ENCODE measurements around the gene FAM169A. TPM values are rescaled to one million over a fixed set of nuclear protein-coding genes. Genes with fewer than 3 reads are reported as not detected.
"Not testable (repeated sequence)": the region's sequence is repeated elsewhere in the genome, so short reads cannot be mapped to it uniquely, and the experiment has no call there.

The FAM169A gene, protein sequence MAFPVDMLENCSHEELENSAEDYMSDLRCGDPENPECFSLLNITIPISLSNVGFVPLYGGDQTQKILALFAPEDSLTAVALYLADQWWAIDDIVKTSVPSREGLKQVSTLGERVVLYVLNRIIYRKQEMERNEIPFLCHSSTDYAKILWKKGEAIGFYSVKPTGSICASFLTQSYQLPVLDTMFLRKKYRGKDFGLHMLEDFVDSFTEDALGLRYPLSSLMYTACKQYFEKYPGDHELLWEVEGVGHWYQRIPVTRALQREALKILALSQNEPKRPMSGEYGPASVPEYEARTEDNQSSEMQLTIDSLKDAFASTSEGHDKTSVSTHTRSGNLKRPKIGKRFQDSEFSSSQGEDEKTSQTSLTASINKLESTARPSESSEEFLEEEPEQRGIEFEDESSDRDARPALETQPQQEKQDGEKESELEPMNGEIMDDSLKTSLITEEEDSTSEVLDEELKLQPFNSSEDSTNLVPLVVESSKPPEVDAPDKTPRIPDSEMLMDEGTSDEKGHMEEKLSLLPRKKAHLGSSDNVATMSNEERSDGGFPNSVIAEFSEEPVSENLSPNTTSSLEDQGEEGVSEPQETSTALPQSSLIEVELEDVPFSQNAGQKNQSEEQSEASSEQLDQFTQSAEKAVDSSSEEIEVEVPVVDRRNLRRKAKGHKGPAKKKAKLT
- polyA plus RNA-seq (2011; rRNA removed) (13.0 and 18.3 TPM in 2 replicates), polyA plus RNA-seq (2017; fragmentation: RNase III; extraction: RNeasy Plus Mini Kit Qiagen cat#74134 plus additional on column Dnase treatment) (5.8 to 7.9 TPM (median 7.5 TPM) in 3 replicates), polyA minus RNA-seq (2011; rRNA and poly(A)+ RNA removed) (9.8 and 11.5 TPM in 2 replicates)
- polyA plus RNA-seq (2012; cell fraction: cytosol; rRNA removed), result 1.9 and 2.6 TPM in 2 replicates
- 1.9 and 2.6 TPM in 2 replicates for polyA plus RNA-seq (2012; cell fraction: nucleus; rRNA removed)

DNA sequence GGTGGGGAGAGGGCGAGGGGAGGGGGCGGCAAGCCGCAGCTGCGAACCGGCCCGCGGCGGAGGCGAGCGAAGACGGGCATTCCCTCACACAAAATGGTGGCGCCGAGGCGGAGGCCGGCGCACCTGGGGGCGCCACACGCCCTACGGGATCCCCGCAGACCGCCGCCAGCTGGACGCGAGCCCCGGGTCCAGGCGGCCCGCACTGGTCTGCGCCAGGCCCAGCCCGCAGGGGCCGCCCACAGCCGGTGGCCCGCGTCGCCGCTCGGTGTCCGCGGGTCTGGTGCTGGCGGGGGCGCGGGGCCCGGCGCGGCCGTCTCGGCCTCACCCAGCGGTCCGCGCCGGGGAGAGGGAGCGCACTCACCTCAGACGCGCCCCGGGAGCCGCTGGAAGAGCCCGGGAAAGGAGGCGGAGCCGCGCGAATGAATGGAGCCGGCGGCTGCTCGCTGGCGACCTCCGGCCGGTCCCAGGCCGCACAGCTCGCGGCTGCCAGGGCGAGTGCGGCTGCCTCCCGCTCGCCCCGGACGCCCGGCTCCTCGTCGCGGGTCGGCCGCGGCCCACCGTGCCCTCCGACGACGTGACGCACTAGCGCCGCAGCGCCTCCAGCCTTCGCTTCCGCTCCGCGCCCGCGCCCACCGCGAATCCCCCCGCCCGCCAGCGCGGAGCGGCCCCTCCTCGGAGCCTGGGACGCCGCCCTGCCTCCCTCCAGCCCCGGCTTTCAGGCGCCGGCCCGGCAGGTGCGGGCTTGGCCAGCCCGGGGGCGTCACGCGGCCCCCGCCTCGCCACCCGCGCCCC lies at the start of gene FAM169A:
Gene FAM169A, minus strand, starts transcription at position 584 of the 792 bp plus-strand sequence. CDS start 24,711 bp downstream, outside the sequence.
- FAIRE-seq (no peak), DNase-seq (ENCODE audit: low read depth in 1 of 2, low spot score in 1 of 2) (peak; percentile 55 to 62), ATAC-seq (peak; percentile 87 to 88)
- Histone ChIP-seq H3K4me1 (peaks cover 5% of the 10 kb centered on the region; the same call in 1 of the 3 replicates), H3K4me3 (peak within 1 kb of the TSS; percentile 66), H3K4me2 (peak within 1 kb of the TSS; percentile 77), H3K27ac (peak within 1 kb of the TSS; percentile 82 to 93), H3K9me3 (no peaks in the 10 kb centered on the region)
- CTCF ChIA-PET, result interaction anchor here (0.5 to 1.8 kb wide), 8 partner anchors 10 to 240 kb away, joined by 3 to 6 read pairs (median 3); no protein-coding TSS in a partner anchor
- 0% methylated on average over 1 of the region's 119 CpGs for WGBS (ENCODE audit: missing lambda C conversion rate)
- POLR2A ChIA-PET, result interaction anchor here (1.0 kb wide), 1 partner anchor 17 kb away, joined by 4 read pairs; no protein-coding TSS in a partner anchor
- TF ChIP-seq, protein P1, sequence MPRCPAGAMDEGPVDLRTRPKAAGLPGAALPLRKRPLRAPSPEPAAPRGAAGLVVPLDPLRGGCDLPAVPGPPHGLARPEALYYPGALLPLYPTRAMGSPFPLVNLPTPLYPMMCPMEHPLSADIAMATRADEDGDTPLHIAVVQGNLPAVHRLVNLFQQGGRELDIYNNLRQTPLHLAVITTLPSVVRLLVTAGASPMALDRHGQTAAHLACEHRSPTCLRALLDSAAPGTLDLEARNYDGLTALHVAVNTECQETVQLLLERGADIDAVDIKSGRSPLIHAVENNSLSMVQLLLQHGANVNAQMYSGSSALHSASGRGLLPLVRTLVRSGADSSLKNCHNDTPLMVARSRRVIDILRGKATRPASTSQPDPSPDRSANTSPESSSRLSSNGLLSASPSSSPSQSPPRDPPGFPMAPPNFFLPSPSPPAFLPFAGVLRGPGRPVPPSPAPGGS (IDR thresholded peaks at IDR 0.05), result 0 out of 3 replicates have a peak, but pooled peaks have one; percentile 48
- TF ChIP-seq POLR2A (IDR thresholded peaks at IDR 0.05; ENCODE audit: low read length) (peak; percentile 66), PHF8 (IDR thresholded peaks at IDR 0.05; ENCODE audit: borderline replicate concordance, low read depth) (0 out of 2 replicates have a peak, but pooled peaks have one; percentile 31), SMC3 (IDR thresholded peaks at IDR 0.05) (0 out of 3 replicates have a peak, but pooled peaks have one; percentile 5), NR3C1 (IDR thresholded peaks at IDR 0.05) (no peak), CEBPB (IDR thresholded peaks at IDR 0.05) (no peak), JUN (IDR thresholded peaks at IDR 0.05) (peak in 1 of 2 experiments; percentile 60; a peak in 2 of 5 replicates)
- TF ChIP-seq, protein P2, sequence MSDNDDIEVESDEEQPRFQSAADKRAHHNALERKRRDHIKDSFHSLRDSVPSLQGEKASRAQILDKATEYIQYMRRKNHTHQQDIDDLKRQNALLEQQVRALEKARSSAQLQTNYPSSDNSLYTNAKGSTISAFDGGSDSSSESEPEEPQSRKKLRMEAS (IDR thresholded peaks at IDR 0.05), result peak; percentile 28
- TF ChIP-seq, protein P3, sequence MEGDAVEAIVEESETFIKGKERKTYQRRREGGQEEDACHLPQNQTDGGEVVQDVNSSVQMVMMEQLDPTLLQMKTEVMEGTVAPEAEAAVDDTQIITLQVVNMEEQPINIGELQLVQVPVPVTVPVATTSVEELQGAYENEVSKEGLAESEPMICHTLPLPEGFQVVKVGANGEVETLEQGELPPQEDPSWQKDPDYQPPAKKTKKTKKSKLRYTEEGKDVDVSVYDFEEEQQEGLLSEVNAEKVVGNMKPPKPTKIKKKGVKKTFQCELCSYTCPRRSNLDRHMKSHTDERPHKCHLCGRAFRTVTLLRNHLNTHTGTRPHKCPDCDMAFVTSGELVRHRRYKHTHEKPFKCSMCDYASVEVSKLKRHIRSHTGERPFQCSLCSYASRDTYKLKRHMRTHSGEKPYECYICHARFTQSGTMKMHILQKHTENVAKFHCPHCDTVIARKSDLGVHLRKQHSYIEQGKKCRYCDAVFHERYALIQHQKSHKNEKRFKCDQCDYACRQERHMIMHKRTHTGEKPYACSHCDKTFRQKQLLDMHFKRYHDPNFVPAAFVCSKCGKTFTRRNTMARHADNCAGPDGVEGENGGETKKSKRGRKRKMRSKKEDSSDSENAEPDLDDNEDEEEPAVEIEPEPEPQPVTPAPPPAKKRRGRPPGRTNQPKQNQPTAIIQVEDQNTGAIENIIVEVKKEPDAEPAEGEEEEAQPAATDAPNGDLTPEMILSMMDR (IDR thresholded peaks at IDR 0.05), result peak; percentile 33; the same call in 2 of the 3 replicates
- TF ChIP-seq, protein P4, sequence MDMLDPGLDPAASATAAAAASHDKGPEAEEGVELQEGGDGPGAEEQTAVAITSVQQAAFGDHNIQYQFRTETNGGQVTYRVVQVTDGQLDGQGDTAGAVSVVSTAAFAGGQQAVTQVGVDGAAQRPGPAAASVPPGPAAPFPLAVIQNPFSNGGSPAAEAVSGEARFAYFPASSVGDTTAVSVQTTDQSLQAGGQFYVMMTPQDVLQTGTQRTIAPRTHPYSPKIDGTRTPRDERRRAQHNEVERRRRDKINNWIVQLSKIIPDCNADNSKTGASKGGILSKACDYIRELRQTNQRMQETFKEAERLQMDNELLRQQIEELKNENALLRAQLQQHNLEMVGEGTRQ (IDR thresholded peaks at IDR 0.05), result no peak

DNA sequence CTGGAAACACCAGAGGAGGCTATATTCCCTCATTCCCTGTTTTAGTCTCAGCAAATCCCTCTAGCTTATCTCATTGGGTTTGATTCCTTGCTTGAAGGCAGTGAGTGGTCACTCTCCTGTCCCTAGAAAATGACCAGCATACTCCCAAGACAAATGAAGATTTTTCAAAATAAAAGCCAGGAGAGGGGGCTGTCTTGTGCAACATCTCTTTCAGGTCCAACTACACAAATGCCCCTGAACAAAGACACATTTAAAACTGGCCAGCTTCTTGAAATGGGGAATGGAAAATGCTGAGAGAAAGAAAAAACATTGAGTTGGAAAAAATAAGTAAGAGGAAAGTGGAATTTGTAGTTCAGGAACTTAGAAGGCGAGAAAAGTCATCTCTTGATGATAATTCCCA lies 49.3 kb upstream of the FAM169A start:
- Histone ChIP-seq H3K4me1 (peaks cover 17% of the 10 kb centered on the region), H3K27ac (no peak overlapping the region), H3K9me3 (peaks cover 15% of the 10 kb centered on the region; the same call in 2 of the 3 replicates), H3K4me3 (no peak overlapping the region), H3K4me2 (no peak overlapping the region)
- TF ChIP-seq POLR2AphosphoS2 (conservative IDR thresholded peaks at IDR 0.05; ENCODE audit: low read length), result no peak
- TF ChIP-seq FOXS1 (CRISPR knock-in tag; IDR thresholded peaks at IDR 0.05), result no peak
- TF ChIP-seq, protein P5, sequence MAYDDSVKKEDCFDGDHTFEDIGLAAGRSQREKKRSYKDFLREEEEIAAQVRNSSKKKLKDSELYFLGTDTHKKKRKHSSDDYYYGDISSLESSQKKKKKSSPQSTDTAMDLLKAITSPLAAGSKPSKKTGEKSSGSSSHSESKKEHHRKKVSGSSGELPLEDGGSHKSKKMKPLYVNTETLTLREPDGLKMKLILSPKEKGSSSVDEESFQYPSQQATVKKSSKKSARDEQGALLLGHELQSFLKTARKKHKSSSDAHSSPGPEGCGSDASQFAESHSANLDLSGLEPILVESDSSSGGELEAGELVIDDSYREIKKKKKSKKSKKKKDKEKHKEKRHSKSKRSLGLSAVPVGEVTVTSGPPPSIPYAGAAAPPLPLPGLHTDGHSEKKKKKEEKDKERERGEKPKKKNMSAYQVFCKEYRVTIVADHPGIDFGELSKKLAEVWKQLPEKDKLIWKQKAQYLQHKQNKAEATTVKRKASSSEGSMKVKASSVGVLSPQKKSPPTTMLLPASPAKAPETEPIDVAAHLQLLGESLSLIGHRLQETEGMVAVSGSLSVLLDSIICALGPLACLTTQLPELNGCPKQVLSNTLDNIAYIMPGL (CRISPR knock-in tag; IDR thresholded peaks at IDR 0.05; ENCODE audit: borderline replicate concordance), result no peak
- no peak for TF ChIP-seq SREBF2 (IDR thresholded peaks at IDR 0.05)
- TF ChIP-seq POLR2A (IDR thresholded peaks at IDR 0.05; ENCODE audit: low read length), result no peak
- TF ChIP-seq, protein P3 (IDR thresholded peaks at IDR 0.05), result no peak
- no peak for TF ChIP-seq HOXB13 (CRISPR knock-in tag; IDR thresholded peaks at IDR 0.05; ENCODE audit: low read depth)
- TF ChIP-seq CHD4 (IDR thresholded peaks at IDR 0.05; ENCODE audit: borderline replicate concordance), result no peak
- FAIRE-seq, result no peak
- no peak for ATAC-seq
- WGBS (ENCODE audit: missing lambda C conversion rate), result 94% methylated on average over 1 of the region's 1 CpG
- POLR2A ChIA-PET, result no interaction called here
- DNase-seq (ENCODE audit: low read depth in 1 of 2, low spot score in 1 of 2), result no peak
- CTCF ChIA-PET, result interaction anchor here (0.7 to 8.3 kb wide), 5 partner anchors 9 to 254 kb away, joined by 3 to 117 read pairs (median 4); no protein-coding TSS in a partner anchor

DNA sequence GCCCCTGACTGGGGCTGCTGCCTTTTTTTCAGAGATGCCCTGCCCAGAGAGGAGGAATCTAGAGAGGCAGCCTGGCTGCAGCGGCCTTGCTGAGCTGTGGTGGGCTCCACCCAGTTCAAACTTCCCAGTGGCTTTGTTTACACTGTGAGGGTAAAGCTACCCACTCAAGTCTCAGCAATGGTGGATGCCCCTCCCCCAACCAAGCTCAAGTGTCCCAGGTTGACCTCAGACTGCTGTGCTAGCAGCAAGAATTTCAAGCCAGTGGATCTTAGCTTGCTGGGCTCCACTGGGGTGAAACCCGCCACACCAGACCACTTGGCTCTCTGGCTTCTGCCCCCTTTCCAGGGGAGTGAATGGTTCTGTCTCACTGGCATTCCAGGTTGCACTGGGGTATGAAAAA lies 45.2 kb upstream of the FAM169A start:
- DNase-seq (ENCODE audit: low read depth in 1 of 2, low spot score in 1 of 2); FAIRE-seq; H3K9me3 ChIP-seq; H3K4me2 ChIP-seq; H3K4me1 ChIP-seq; ATAC-seq; H3K27ac ChIP-seq; H3K4me3 ChIP-seq; POLR2A ChIA-PET: not testable (repeated sequence)
- WGBS (ENCODE audit: missing lambda C conversion rate), result 100% methylated on average over 1 of the region's 2 CpGs
- CTCF ChIA-PET, result interaction anchor here (1.2 to 1.7 kb wide), 2 partner anchors 8 to 238 kb away, joined by 3 to 7 read pairs; no protein-coding TSS in a partner anchor

Data from A549 (cell line).